Adrenal gland (tissue), 5 donors: ENCODE data around the gene FBXL17.

Experiments used
- POLR2A ChIP-seq, 2 donors: fragments of 450-650 bp; IDR thresholded peaks; one replicate each; pipeline ENCODE4 v1.6.1; 2017; ENCODE audit warnings: antibody characterized with exemption in 2 of 2, mild to moderate bottlenecking in 2 of 2, moderate library complexity in 1 of 2
- TF ChIP-seq, protein P1 (sequence below), 6 experiments: fragments of 450-650 bp in 4 of 6; fragments of 200-600 bp in 2 of 6; sonication (generic) in 1 of 6; IDR thresholded peaks; 1 replicate in 5 of 6; 2 replicates in 1 of 6; pipeline versions ENCODE4 v1.5.1 to v1.8.0; 2016 to 2021; ENCODE audit warnings: antibody characterized with exemption in 6 of 6, mild to moderate bottlenecking in 2 of 6, moderate library complexity in 1 of 6
- donor health status: DM: no; HTN: no; CAD: no.

DNA sequence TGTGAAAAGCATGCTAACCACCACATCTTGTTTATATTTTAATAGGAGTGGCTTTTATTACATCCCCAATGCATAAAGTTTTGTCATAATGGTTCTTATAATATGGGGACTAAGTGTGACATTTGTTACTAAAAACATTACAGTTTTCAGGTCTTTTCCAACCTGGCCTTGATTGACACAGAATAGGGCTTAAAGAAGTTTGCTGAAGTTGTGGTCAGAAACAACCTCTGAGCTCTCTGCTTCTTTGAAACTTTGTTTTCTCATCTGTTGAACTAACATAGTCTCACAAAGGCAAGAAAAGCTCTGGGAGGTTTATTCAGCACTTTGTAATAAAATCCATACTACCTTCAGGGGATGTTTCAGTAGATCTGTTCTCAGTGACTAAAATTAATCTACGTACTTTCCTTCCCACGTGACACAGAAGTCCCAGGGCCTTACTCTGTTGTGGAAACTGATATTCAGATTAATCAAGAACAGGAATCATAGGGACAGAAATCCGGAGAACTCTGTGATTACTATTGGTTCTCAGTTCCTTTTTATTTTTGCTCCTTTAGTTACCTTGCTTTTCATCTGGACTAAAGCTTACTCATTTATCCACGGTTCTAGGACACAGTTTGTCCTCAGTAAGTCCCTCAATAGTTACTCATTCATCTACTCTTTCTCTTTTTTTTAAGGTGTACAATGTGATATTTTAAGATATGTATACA, 422.2 kb downstream of the FBXL17 start:
- TF ChIP-seq, protein P1, sequence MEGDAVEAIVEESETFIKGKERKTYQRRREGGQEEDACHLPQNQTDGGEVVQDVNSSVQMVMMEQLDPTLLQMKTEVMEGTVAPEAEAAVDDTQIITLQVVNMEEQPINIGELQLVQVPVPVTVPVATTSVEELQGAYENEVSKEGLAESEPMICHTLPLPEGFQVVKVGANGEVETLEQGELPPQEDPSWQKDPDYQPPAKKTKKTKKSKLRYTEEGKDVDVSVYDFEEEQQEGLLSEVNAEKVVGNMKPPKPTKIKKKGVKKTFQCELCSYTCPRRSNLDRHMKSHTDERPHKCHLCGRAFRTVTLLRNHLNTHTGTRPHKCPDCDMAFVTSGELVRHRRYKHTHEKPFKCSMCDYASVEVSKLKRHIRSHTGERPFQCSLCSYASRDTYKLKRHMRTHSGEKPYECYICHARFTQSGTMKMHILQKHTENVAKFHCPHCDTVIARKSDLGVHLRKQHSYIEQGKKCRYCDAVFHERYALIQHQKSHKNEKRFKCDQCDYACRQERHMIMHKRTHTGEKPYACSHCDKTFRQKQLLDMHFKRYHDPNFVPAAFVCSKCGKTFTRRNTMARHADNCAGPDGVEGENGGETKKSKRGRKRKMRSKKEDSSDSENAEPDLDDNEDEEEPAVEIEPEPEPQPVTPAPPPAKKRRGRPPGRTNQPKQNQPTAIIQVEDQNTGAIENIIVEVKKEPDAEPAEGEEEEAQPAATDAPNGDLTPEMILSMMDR (IDR thresholded peaks at IDR 0.05): no peak
- no peak for TF ChIP-seq POLR2A (IDR thresholded peaks at IDR 0.05)
